Common myeloid progenitor, CD34-positive (primary cell): ENCODE data around the gene GOT2. TPM values are rescaled to one million over a fixed set of nuclear protein-coding genes. Genes with fewer than 3 reads are reported as not detected.
"Not testable (repeated sequence)": the region's sequence is repeated elsewhere in the genome, so short reads cannot be mapped to it uniquely, and the experiment has no call there.

Source experiments
- CTCF ChIA-PET: fragments of 350-600 bp; sonication (Branson Sonifier 250); formaldehyde crosslinking; loops from one replicate; lab custom pipeline; 2021; ENCODE audit warnings: antibody characterized with exemption; lab: Charles Lee
- POLR2A ChIA-PET: fragments of 350-600 bp; sonication (Branson Sonifier 250); formaldehyde crosslinking; loops from one replicate; lab custom pipeline; 2021; ENCODE audit warnings: antibody characterized with exemption; lab: Charles Lee
- DNase-seq, 3 donors: peaks; one replicate each; pipeline versions ENCODE4 v3.0.0 to v3.0.0-alpha.2; 2013
- H3K27ac ChIP-seq, 2 experiments: 1 replicate in 1 of 2; 2 replicates in 1 of 2; pipeline ENCODE4 v1.7.0; 2013; ENCODE audit warnings: inconsistent platforms in 2 of 2, low read length in 2 of 2, mild to moderate bottlenecking in 2 of 2, low read depth in 1 of 2, moderate library complexity in 1 of 2; ENCODE audit not compliant: severe bottlenecking in 2 of 2, insufficient read depth in 1 of 2, poor library complexity in 1 of 2
- H3K27me3 ChIP-seq, 5 experiments: replicated peaks in 2 of 5; 1 replicate in 3 of 5; 2 replicates in 2 of 5; pipeline versions ENCODE4 v1.6.1 to v1.7.0; 2013; ENCODE audit warnings: low read length in 4 of 5, mild to moderate bottlenecking in 2 of 5, moderate library complexity in 2 of 5, inconsistent platforms in 1 of 5; ENCODE audit not compliant: insufficient read depth in 5 of 5, control insufficient read depth in 4 of 5
- H3K36me3 ChIP-seq, 4 experiments: 1 replicate in 2 of 4; 2 replicates in 2 of 4; pipeline versions ENCODE4 v1.6.1 to v1.7.0; 2013; ENCODE audit warnings: low read length in 3 of 4, control low read depth in 1 of 4, mild to moderate bottlenecking in 1 of 4; ENCODE audit not compliant: control insufficient read depth in 4 of 4, insufficient read depth in 4 of 4
- H3K4me1 ChIP-seq, 4 experiments: 1 replicate in 3 of 4; 2 replicates in 1 of 4; pipeline versions ENCODE4 v1.6.1 to v1.7.1; 2013; ENCODE audit warnings: low read length in 3 of 4, mild to moderate bottlenecking in 3 of 4, control low read depth in 1 of 4, inconsistent platforms in 1 of 4, moderate library complexity in 1 of 4; ENCODE audit not compliant: control insufficient read depth in 4 of 4, insufficient read depth in 4 of 4; ENCODE audit errors: control extremely low read depth in 1 of 4
- H3K4me3 ChIP-seq, 7 experiments: 1 replicate in 4 of 7; 2 replicates in 3 of 7; pipeline versions ENCODE4 v1.5.1 to v1.7.0; 2013; ENCODE audit warnings: mild to moderate bottlenecking in 7 of 7, low read length in 6 of 7, moderate library complexity in 6 of 7, inconsistent platforms in 2 of 7, low read depth in 2 of 7, control low read depth in 1 of 7; ENCODE audit not compliant: insufficient read depth in 4 of 7, control insufficient read depth in 1 of 7; ENCODE audit errors: extremely low read depth in 1 of 7
- H3K9me3 ChIP-seq, 5 experiments: 1 replicate in 4 of 5; 2 replicates in 1 of 5; pipeline versions ENCODE4 v1.6.1 to v1.7.1; 2013; ENCODE audit warnings: low read length in 4 of 5, mild to moderate bottlenecking in 2 of 5, inconsistent platforms in 1 of 5, low read depth in 1 of 5, moderate library complexity in 1 of 5; ENCODE audit not compliant: control insufficient read depth in 4 of 5, insufficient read depth in 2 of 5; ENCODE audit errors: control extremely low read depth in 1 of 5
- WGBS: methylation state at CpG from one replicate; pipeline ENCODE4 v1.1.5; 2013; ENCODE audit not compliant: insufficient coverage; 5-methylcytosine and 5-hydroxymethylcytosine counted together
- polyA plus RNA-seq: library from polyadenylated mRNA; unstranded; fragments of 120-200 nt; gene quantifications from one replicate; pipeline ENCODE4 v1.2.1, GENCODE V29; 2013

Gene GOT2
- 45.4 TPM for polyA plus RNA-seq

GRCh38 chr16:58733671-58734458 lies at the start of gene GOT2:
GOT2 (minus strand) TSS chr16:58734316; CDS start chr16:58734228, 88 bp downstream.
- no peaks in the 10 kb centered on the region for H3K9me3 ChIP-seq

GRCh38 chr16:58779291-58779690 lies 45.2 kb upstream of the GOT2 start:
- WGBS: no CpG with 5 or more reads among the region's 1 CpG
- not testable (repeated sequence) for DNase-seq

More at GRCh38 chr16:58733671-58734458, at the start of gene GOT2:
- peak; percentile 87 to 93 (median 91) for DNase-seq
- WGBS: 0% methylated on average over 52 of the region's 68 CpGs
- Histone ChIP-seq H3K4me1 (peaks cover 0 to 12% (median 11%) of the 10 kb centered on the region in 4 experiments), H3K27ac (peak within 1 kb of the TSS; percentile 64 to 79), H3K4me3 (peak within 1 kb of the TSS; percentile 65 to 98 (median 88)), H3K27me3 (no peaks in the 10 kb centered on the region), H3K36me3 (peaks cover 0 to 3% (median 0%) of the 10 kb centered on the region in 4 experiments)
- ChIA-PET POLR2A (interaction anchor here (0.6 kb wide), 1 partner anchor 17 kb away, joined by 3 read pairs; no protein-coding TSS in a partner anchor), CTCF (interaction anchor here (1.0 to 2.2 kb wide), 3 partner anchors 9 to 22 kb away, joined by 4 to 12 read pairs (median 9); no protein-coding TSS in a partner anchor)

GRCh38 chr16:58773870-58774269 lies 39.8 kb upstream of the GOT2 start:
- Histone ChIP-seq H3K36me3 (no peaks in the 10 kb centered on the region), H3K9me3 (no peaks in the 10 kb centered on the region), H3K27ac (no peak overlapping the region), H3K4me3 (no peak overlapping the region), H3K27me3 (no peaks in the 10 kb centered on the region), H3K4me1 (no peaks in the 10 kb centered on the region)
- no peak for DNase-seq
- POLR2A ChIA-PET: no interaction called here
- CTCF ChIA-PET: no interaction called here

More at GRCh38 chr16:58779291-58779690, 45.2 kb upstream of the GOT2 start:
- H3K27me3 ChIP-seq, H3K4me1 ChIP-seq, H3K9me3 ChIP-seq, H3K36me3 ChIP-seq, POLR2A ChIA-PET, H3K27ac ChIP-seq, CTCF ChIA-PET, H3K4me3 ChIP-seq: not testable (repeated sequence)

GRCh38 chr16:58768145-58768544 lies 34.0 kb upstream of the GOT2 start:
- WGBS: 50% methylated on average over 2 of the region's 2 CpGs
- DNase-seq: no peak

GRCh38 chr16:58767581-58767980 lies 33.5 kb upstream of the GOT2 start:
- no peak for DNase-seq
- ChIA-PET POLR2A (no interaction called here), CTCF (interaction anchor here (1.4 kb wide), 1 partner anchor 11 kb away, joined by 4 read pairs; no protein-coding TSS in a partner anchor)
- peaks cover 0 to 2% (median 0%) of the 10 kb centered on the region in 5 experiments for H3K27me3 ChIP-seq
- no peaks in the 10 kb centered on the region for H3K9me3 ChIP-seq
- no peak overlapping the region for H3K4me3 ChIP-seq
- WGBS: 100% methylated on average over 1 of the region's 2 CpGs
- no peak overlapping the region for H3K27ac ChIP-seq
- no peaks in the 10 kb centered on the region for H3K36me3 ChIP-seq
- no peaks in the 10 kb centered on the region for H3K4me1 ChIP-seq

More at GRCh38 chr16:58768145-58768544, 34.0 kb upstream of the GOT2 start:
- Histone ChIP-seq H3K4me3 (no peak overlapping the region), H3K27ac (no peak overlapping the region), H3K4me1 (no peaks in the 10 kb centered on the region), H3K27me3 (peaks cover 0 to 2% (median 0%) of the 10 kb centered on the region in 5 experiments), H3K36me3 (no peaks in the 10 kb centered on the region), H3K9me3 (no peaks in the 10 kb centered on the region)
- ChIA-PET POLR2A (no interaction called here), CTCF (interaction anchor here (1.4 kb wide), 1 partner anchor 12 kb away, joined by 4 read pairs; no protein-coding TSS in a partner anchor)

GRCh38 chr16:58756650-58757332 lies 22.7 kb upstream of the GOT2 start:
- CTCF ChIA-PET: interaction anchor here (0.8 to 2.3 kb wide), 17 partner anchors 11 to 420 kb away, joined by 3 to 14 read pairs (median 4); partner anchors contain the start of gene SLC38A7
- Histone ChIP-seq H3K4me1 (peaks cover 0 to 12% (median 7%) of the 10 kb centered on the region in 4 experiments), H3K27ac (no peak overlapping the region), H3K27me3 (no peaks in the 10 kb centered on the region), H3K4me3 (no peak overlapping the region), H3K9me3 (peaks cover 0 to 3% (median 0%) of the 10 kb centered on the region in 5 experiments), H3K36me3 (no peaks in the 10 kb centered on the region)
- no peak for DNase-seq
- POLR2A ChIA-PET: no interaction called here
- 89% methylated on average over 5 of the region's 7 CpGs for WGBS
